GM23248 (cell line): ENCODE measurements around the gene SEC16A. TPM values are rescaled to one million over a fixed set of nuclear protein-coding genes. Genes with fewer than 3 reads are reported as not detected.
"Not testable (repeated sequence)": the region's sequence is repeated elsewhere in the genome, so short reads cannot be mapped to it uniquely, and the experiment has no call there.

Experiments used
- DNase-seq: peaks from one replicate; pipeline ENCODE4 v3.0.0-alpha.2; 2015
- H2AFZ ChIP-seq: fragments of 200-600 bp; sonication (generic); 2 replicates; pipeline ENCODE4 v1.6.1; 2016; ENCODE audit warnings: antibody characterized with exemption
- H3F3A ChIP-seq: fragments of 200-600 bp; sonication (generic); 2 replicates; pipeline ENCODE4 v1.6.1; 2016; ENCODE audit warnings: mild to moderate bottlenecking, antibody characterized with exemption, mixed run types; ENCODE audit not compliant: insufficient read depth
- H3K27ac ChIP-seq: fragments of 200-600 bp; sonication (generic); 2 replicates; pipeline ENCODE4 v1.5.1; 2016; ENCODE audit warnings: mild to moderate bottlenecking
- H3K27me3 ChIP-seq: fragments of 200-600 bp; sonication (generic); replicated peaks from 2 replicates; pipeline ENCODE4 v1.6.1; 2016; ENCODE audit warnings: mild to moderate bottlenecking; ENCODE audit not compliant: insufficient read depth
- H3K36me3 ChIP-seq: fragments of 200-600 bp; sonication (generic); 2 replicates; pipeline ENCODE4 v1.6.1; 2016; ENCODE audit warnings: low read depth, mild to moderate bottlenecking
- H3K4me1 ChIP-seq: fragments of 200-600 bp; sonication (generic); 2 replicates; pipeline ENCODE4 v1.6.1; 2016; ENCODE audit warnings: mild to moderate bottlenecking; ENCODE audit not compliant: insufficient read depth
- H3K4me2 ChIP-seq: fragments of 200-600 bp; sonication (generic); one replicate; pipeline ENCODE4 v1.6.1; 2016; ENCODE audit warnings: mild to moderate bottlenecking; ENCODE audit not compliant: unreplicated experiment
- H3K4me3 ChIP-seq: fragments of 200-600 bp; sonication (generic); 2 replicates; pipeline ENCODE4 v1.5.1; 2016; ENCODE audit warnings: mild to moderate bottlenecking
- H3K79me2 ChIP-seq: fragments of 200-600 bp; sonication (generic); 2 replicates; pipeline ENCODE4 v1.6.1; 2016; ENCODE audit warnings: mild to moderate bottlenecking; ENCODE audit not compliant: insufficient read depth
- H3K9ac ChIP-seq: fragments of 200-600 bp; sonication (generic); 2 replicates; pipeline ENCODE4 v1.6.1; 2016; ENCODE audit warnings: mild to moderate bottlenecking
- H3K9me2 ChIP-seq: fragments of 200-600 bp; sonication (generic); 2 replicates; pipeline ENCODE4 v1.6.1; 2016; ENCODE audit warnings: mixed run types, mild to moderate bottlenecking, moderate library complexity; ENCODE audit not compliant: insufficient read depth
- H3K9me3 ChIP-seq: fragments of 200-600 bp; sonication (generic); one replicate; pipeline ENCODE4 v1.6.1; 2017; ENCODE audit warnings: low read depth
- H4K20me1 ChIP-seq: fragments of 200-600 bp; sonication (generic); 2 replicates; pipeline ENCODE4 v1.6.0; 2016; ENCODE audit not compliant: insufficient read depth
- EZH2 ChIP-seq: fragments of 200-600 bp; sonication (generic); IDR thresholded peaks from 2 replicates; pipeline ENCODE4 v1.6.1; 2018; ENCODE audit warnings: antibody characterized with exemption, mild to moderate bottlenecking; ENCODE audit not compliant: insufficient read depth, poor library complexity, severe bottlenecking
- EZH2phosphoT487 ChIP-seq: fragments of 200-600 bp; sonication (generic); IDR thresholded peaks from 2 replicates; pipeline ENCODE4 v1.6.1; 2018; ENCODE audit warnings: antibody characterized with exemption, moderate library complexity, mild to moderate bottlenecking, low read depth; ENCODE audit not compliant: insufficient read depth
- WGBS, 2 experiments: methylation state at CpG; one replicate each; pipeline ENCODE4 v1.1.6; 2015 to 2017; ENCODE audit warnings: low lambda C conversion rate in 2 of 2, low coverage in 1 of 2; ENCODE audit errors: missing lambda C conversion rate in 2 of 2; 5-methylcytosine and 5-hydroxymethylcytosine counted together
- in situ Hi-C: fragments of 300-500 bp; cut with MboI; formaldehyde crosslinking; loops from 2 replicates; pipeline ENCODE4 v1.15.0; 2020
- polyA plus RNA-seq: library from polyadenylated mRNA; unstranded; fragments of >200 nt; fragmentation: Nextera tagmentation; extraction: Ambion mirVana; gene quantifications from 2 replicates; pipeline ENCODE4 v1.2.1, GENCODE V29; 2016
- total RNA-seq: library from RNA; depleted of rRNA; stranded (reverse); fragments of >200 nt; shearing (Covaris generic); gene quantifications from 2 replicates; pipeline ENCODE4 v1.2.3, GENCODE V29; 2014

Gene SEC16A
- total and polyA plus RNA-seq, 2 experiments from 2014 or later, result 34.5 to 43.4 TPM

GRCh38 chr9:136407911-136408310 is 74.9 kb downstream of the SEC16A start:
- Histone ChIP-seq H3K27ac (no peak overlapping the region), H4K20me1 (0 out of 2 replicates have a peak, but pooled peaks cover 3% of the 10 kb centered on the region), H3K9me2 (no peaks in the 10 kb centered on the region), H3K4me2 (no peak overlapping the region), H3K36me3 (peaks cover 14% of the 10 kb centered on the region; the same call in 1 of the 2 replicates), H3F3A (no peaks in the 10 kb centered on the region), H3K9me3 (no peaks in the 10 kb centered on the region), H2AFZ (no peak overlapping the region), H3K9ac (no peak overlapping the region), H3K4me1 (peaks cover 19% of the 10 kb centered on the region), H3K79me2 (peaks cover 43% of the 10 kb centered on the region), H3K4me3 (no peak overlapping the region), H3K27me3 (no peaks in the 10 kb centered on the region)
- in situ Hi-C loops, result no loop called here
- 90 to 93% methylated on average over 7 of the region's 7 CpGs for WGBS, 2 experiments
- no peak for TF ChIP-seq EZH2phosphoT487
- TF ChIP-seq EZH2, result no peak
- DNase-seq, result no peak

- H3K9me3 ChIP-seq, H3K27ac ChIP-seq, DNase-seq, H2AFZ ChIP-seq, H3F3A ChIP-seq, H3K9me2 ChIP-seq, H3K4me2 ChIP-seq, H3K9ac ChIP-seq, H4K20me1 ChIP-seq, H3K27me3 ChIP-seq, in situ Hi-C loops, H3K36me3 ChIP-seq, H3K4me3 ChIP-seq: not testable (repeated sequence)
- WGBS, 2 experiments, result 95% methylated on average over 27 to 28 of the region's 28 CpGs
- H3K79me2 ChIP-seq, result peaks cover 34% of the 10 kb centered on the region
- H3K4me1 ChIP-seq, result peaks cover 13% of the 10 kb centered on the region
These were observed 75.8 kb downstream of the SEC16A start for GRCh38 chr9:136407061-136407460.

GRCh38 chr9:136405904-136406303 is 76.9 kb downstream of the SEC16A start:
- H3K27ac ChIP-seq, H3K9me3 ChIP-seq, H3K36me3 ChIP-seq, H3K9ac ChIP-seq, DNase-seq, H2AFZ ChIP-seq, in situ Hi-C loops, H3K4me1 ChIP-seq, H3K27me3 ChIP-seq, H3K4me2 ChIP-seq, H4K20me1 ChIP-seq, H3K4me3 ChIP-seq, H3K9me2 ChIP-seq: not testable (repeated sequence)
- 90 to 93% methylated on average over 10 of the region's 10 CpGs for WGBS, 2 experiments
- peaks cover 22% of the 10 kb centered on the region for H3K79me2 ChIP-seq
- peaks cover 10% of the 10 kb centered on the region; the same call in 1 of the 2 replicates for H3F3A ChIP-seq

GRCh38 chr9:136405481-136405880 is 77.4 kb downstream of the SEC16A start:
- in situ Hi-C loops, result no loop called here
- TF ChIP-seq EZH2 (no peak), EZH2phosphoT487 (no peak)
- Histone ChIP-seq H3K4me3 (no peak overlapping the region), H3F3A (peaks cover 10% of the 10 kb centered on the region; the same call in 1 of the 2 replicates), H3K27me3 (no peaks in the 10 kb centered on the region), H3K9ac (no peak overlapping the region), H3K27ac (no peak overlapping the region), H3K9me2 (no peaks in the 10 kb centered on the region), H4K20me1 (no peaks in the 10 kb centered on the region), H3K9me3 (no peaks in the 10 kb centered on the region), H2AFZ (no peak overlapping the region), H3K79me2 (peaks cover 18% of the 10 kb centered on the region), H3K4me2 (no peak overlapping the region), H3K36me3 (peaks cover 4% of the 10 kb centered on the region; the same call in 1 of the 2 replicates), H3K4me1 (peaks cover 5% of the 10 kb centered on the region; the same call in 1 of the 2 replicates)
- 92 to 96% methylated on average over 7 of the region's 7 CpGs for WGBS, 2 experiments
- DNase-seq, result no peak

- WGBS, 2 experiments, result 88 to 90% methylated on average over 12 to 13 of the region's 14 CpGs
- in situ Hi-C loops, result no loop called here
- no peak overlapping the region for H3K4me2 ChIP-seq
- H3F3A ChIP-seq, result peaks cover 10% of the 10 kb centered on the region; the same call in 1 of the 2 replicates
- H3K9me2 ChIP-seq, result no peaks in the 10 kb centered on the region
- peaks cover 16% of the 10 kb centered on the region for H3K79me2 ChIP-seq
- H3K4me1 ChIP-seq, result peaks cover 5% of the 10 kb centered on the region; the same call in 1 of the 2 replicates
- no peak overlapping the region for H3K4me3 ChIP-seq
- no peak for TF ChIP-seq EZH2
- no peak for TF ChIP-seq EZH2phosphoT487
- no peaks in the 10 kb centered on the region for H3K27me3 ChIP-seq
- H3K27ac ChIP-seq, result no peak overlapping the region
- peaks cover 4% of the 10 kb centered on the region; the same call in 1 of the 2 replicates for H3K36me3 ChIP-seq
- no peaks in the 10 kb centered on the region for H4K20me1 ChIP-seq
- no peak for DNase-seq
- H3K9me3 ChIP-seq, result no peaks in the 10 kb centered on the region
- H2AFZ ChIP-seq, result no peak overlapping the region
- H3K9ac ChIP-seq, result no peak overlapping the region
These were observed 78.1 kb downstream of the SEC16A start for GRCh38 chr9:136404801-136405136.
